ENCODE measurements around the gene MYOF.
"Not testable (repeated sequence)": the region's sequence is repeated elsewhere in the genome, so short reads cannot be mapped to it uniquely, and the experiment has no call there.

The MYOF gene

GRCh38 chr10:93457511-93457910 is 24.6 kb downstream of the MYOF start:
- DNase-seq (ENCODE audit: low spot score): no peak

DNA sequence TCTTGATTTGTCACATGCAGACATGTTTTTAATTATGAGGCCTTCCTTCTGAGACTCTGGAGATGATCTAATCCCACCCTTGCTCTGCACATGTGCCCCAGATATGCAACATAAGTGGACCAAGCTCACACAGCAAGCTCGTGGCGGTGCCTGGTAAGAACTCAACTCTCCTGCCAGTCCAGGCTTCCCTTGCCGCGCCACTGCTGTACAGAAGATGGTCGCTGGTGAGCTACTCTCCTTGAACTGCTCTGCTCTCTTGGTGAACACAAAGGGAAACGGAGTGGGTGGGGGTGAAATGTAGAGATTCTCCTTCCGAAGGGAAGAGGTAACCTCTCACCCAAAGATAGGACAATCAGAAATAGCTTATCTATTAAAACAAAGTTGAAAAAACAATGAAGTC is 25.7 kb downstream of the MYOF start:
- no peak for DNase-seq (ENCODE audit: low spot score)

- DNase-seq (ENCODE audit: low spot score): no peak
Measured at GRCh38 chr10:93454736-93455135, 27.4 kb downstream of the MYOF start.

DNA sequence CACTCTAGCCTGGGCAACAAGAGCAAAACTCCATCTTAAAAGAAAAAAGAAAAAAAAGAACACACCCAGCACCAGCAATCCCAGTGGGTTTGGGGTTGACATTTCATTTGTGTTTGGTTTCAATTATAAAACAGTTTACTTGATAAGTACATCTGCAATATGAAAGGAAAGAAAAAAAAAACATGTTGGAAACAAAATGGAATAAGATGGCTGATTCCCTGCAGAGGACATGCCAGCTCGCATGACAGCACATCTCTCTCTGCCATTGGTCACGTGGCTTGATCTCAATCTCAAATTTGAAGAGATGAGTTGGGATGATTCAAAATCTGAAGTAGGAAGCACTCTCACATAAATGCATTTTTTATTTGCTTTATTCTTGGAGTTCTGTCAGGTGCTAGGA is 28.0 kb downstream of the MYOF start:
- no peak for DNase-seq (ENCODE audit: low spot score)

- no peak for DNase-seq (ENCODE audit: low spot score)
Measured at GRCh38 chr10:93452143-93452542, 30.0 kb downstream of the MYOF start.

DNA sequence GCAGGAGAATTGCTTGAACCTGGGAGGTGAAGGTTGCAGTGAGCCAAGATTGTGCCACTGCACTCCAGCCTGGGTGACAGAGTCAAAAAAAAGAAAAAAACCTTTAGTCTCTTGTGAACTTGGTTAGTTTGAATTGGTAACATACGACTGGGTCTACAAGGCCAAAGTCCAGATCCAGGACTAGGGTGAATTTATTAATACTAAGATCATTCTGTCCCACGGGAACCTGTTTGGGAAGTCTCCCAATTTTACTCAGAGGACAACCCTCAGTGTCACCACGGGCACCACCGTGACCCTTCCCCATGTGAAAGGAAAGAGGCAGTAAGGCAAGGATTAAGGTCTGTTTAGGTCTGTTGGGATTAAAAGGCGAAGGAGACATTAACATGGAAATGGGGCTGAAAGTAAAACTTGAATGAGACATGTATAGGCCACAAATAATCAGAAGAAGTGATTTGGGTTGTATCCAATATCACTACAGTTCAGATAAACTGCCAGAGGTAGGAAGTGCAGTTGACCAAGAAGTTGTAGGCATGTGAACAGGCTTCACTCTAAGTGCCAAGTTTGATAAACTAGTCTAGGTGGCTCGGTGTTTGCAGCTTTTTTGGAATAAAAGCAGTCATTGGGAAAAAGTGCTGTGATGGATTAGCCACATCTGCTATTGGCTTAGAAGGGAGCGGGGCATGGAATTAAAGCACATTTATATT is 30.7 kb downstream of the MYOF start:
- DNase-seq (ENCODE audit: low spot score): no peak

- no peak for DNase-seq (ENCODE audit: low spot score)
Measured at GRCh38 chr10:93447970-93448369, 34.2 kb downstream of the MYOF start.

GRCh38 chr10:93447019-93447418 is 35.1 kb downstream of the MYOF start:
- no peak for DNase-seq (ENCODE audit: low spot score)

GRCh38 chr10:93445978-93446720 is 36.0 kb downstream of the MYOF start:
- no peak for DNase-seq (ENCODE audit: low spot score)

- DNase-seq (ENCODE audit: low spot score): peak; percentile 87
Measured at GRCh38 chr10:93445097-93445960, 36.8 kb downstream of the MYOF start.

- DNase-seq (ENCODE audit: low spot score): no peak
Measured at GRCh38 chr10:93443481-93443880, 38.7 kb downstream of the MYOF start.

GRCh38 chr10:93442721-93443120 is 39.4 kb downstream of the MYOF start:
- not testable (repeated sequence) for DNase-seq (ENCODE audit: low spot score)

DNA sequence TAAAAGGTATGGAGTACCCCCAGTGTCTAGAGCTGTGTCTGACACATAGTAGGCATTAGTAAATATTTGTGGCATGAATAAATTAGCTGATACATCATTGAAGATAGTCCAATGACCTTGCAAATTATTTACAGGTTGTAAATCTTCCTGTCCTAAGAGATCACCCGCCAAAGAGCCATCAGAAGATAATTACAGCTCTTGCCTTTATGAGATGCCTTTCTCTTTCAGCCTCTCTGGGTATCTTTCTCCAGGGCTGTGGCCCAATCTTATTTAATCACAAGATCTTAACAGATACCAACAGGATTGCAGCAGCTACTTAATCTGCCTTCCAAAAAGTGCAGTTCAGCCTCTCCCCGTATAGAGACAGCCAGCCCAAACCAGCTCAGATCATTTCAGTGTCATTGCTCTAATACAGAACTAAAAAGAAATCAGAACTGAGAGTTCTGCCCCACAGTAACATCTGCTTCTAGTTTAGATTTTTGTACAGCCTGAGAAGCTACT is 41.5 kb downstream of the MYOF start:
- no peak for DNase-seq (ENCODE audit: low spot score)

GRCh38 chr10:93438613-93439253 is 43.4 kb downstream of the MYOF start:
- DNase-seq (ENCODE audit: low spot score): no peak

DNA sequence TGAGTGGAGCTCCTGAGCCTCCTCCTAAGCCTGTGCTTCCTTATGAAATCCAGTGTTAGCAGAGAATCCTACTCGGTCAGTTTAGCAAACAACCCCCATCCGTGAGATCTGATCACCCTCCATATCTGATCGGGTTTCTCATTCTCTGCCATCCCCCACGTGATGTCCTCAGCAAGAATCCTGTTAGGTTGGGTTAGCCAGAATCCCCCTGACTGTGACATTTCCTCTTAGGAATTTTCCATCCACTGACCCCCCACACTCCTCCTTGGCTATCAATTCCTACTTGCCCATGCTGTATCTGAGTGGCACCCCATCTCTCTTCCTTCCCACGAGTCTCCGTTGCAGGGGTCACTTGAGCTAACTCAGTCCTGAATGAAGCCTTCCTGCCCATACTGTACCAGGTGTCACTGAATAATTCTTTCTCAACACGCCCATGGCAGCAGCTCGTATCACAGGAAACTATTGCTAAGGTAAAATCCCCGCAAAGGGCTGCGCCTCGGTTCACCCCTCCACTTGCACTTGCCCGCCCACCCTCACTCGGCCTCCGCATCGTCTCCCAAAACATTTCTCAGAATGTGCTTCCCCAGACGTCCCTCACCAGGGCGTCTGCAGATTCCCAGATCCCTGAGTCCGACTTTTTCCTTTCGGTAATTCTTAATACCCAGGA is 44.1 kb downstream of the MYOF start:
- DNase-seq (ENCODE audit: low spot score): no peak

DNA sequence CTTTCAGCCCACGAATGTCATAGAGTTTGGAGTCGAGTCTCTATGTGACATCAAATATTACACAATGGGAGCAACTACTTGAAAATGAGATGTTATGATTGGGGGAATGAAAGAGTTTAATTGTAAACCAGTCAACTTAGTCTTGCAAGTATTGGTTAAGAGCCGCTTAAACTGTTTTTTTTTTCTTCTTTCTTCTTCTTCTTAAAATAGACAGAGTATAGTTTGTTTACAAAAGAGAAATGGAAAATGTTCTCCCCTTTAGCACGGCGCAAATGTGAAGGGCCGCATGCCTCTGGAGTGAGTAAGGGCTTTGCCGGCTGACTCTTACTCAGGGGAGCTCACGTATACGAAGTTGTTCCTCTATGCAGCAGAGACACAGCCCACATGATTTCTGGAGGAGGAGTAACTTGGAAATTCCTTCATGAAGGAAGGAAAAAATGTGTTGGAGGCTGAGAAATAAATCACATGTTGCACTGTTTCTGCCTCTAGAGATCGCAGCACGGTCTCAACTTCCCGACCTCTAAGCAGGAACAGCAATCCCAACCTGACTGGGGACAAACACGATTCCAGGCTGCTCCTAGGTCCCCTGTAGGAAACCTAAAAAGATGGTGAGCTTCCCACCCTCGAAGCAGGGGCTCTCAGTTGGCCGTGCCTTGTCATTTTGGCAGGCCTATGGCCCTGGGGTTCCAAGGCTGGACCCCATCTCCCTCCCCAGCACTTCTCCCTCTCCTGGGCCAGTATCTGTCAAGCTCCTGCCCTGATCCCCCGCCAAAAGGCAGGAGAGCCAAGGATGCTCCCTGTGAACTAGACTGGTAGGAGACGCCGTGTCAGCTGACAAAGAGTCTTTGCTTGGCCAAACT is 44.8 kb downstream of the MYOF start:
- peak; percentile 81 for DNase-seq (ENCODE audit: low spot score)

DNA sequence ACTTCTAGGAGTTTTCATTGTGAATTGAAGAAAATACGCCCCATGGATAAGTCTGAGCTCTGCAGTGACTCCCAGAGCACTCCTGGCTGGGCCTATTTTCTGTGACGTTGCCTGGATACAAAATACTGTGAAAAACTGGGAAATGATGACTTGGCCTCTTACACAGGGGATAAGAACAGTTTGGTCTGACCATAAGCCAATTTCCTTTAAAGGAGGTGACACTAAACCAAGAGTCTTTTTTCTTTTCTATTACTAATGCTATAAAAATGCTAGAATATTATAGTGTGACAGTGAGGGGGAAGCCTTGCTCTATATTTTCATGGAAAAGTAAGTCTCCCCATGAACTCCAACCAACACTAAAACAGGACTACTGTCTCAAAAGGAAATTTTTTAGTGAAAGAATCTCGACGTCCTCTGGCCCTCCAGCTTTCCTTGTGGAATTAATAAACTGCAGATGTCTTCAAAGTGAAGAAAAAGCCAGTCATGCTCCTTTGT is 45.5 kb downstream of the MYOF start:
- peak; percentile 44 for DNase-seq (ENCODE audit: low spot score)

GRCh38 chr10:93435621-93436397 is 46.3 kb downstream of the MYOF start:
- DNase-seq (ENCODE audit: low spot score): no peak

GRCh38 chr10:93434991-93435491 is 47.1 kb downstream of the MYOF start:
- no peak for DNase-seq (ENCODE audit: low spot score)

All from LoVo (cell line).